Mesothelial cell of epicardium (in vitro differentiated cells): ENCODE results near the gene FGF12. TPM values are rescaled to one million over a fixed set of nuclear protein-coding genes. Genes with fewer than 3 reads are reported as not detected.

ENCODE experiments used
- DNase-seq, 2 experiments: peaks; one replicate each; pipeline ENCODE4 v3.0.0; 2021; ENCODE audit warnings: low spot score in 2 of 2; ENCODE audit not compliant: unreplicated experiment in 2 of 2
- H3K27ac Mint-ChIP-seq: 2 replicates; pipeline ENCODE4 v1.8.0; 2021; ENCODE audit warnings: mixed read lengths
- H3K27me3 Mint-ChIP-seq: 2 replicates; pipeline ENCODE4 v1.8.0; 2021; ENCODE audit warnings: low read depth, mixed read lengths
- H3K36me3 Mint-ChIP-seq: 2 replicates; pipeline ENCODE4 v1.8.0; 2021; ENCODE audit warnings: mixed read lengths
- H3K4me1 Mint-ChIP-seq: 2 replicates; pipeline ENCODE4 v1.8.0; 2021; ENCODE audit warnings: mixed read lengths
- H3K4me3 Mint-ChIP-seq: 2 replicates; pipeline ENCODE4 v1.8.0; 2021; ENCODE audit warnings: mild to moderate bottlenecking, moderate library complexity, mixed read lengths
- H3K9me3 Mint-ChIP-seq: 2 replicates; pipeline ENCODE4 v1.8.0; 2021; ENCODE audit warnings: mixed read lengths
- CTCF ChIP-seq: fragments of 200-600 bp; sonication (generic); IDR thresholded peaks from one replicate; pipeline ENCODE4 v1.5.0; 2021; ENCODE audit warnings: antibody characterized with exemption; ENCODE audit not compliant: unreplicated experiment
- total RNA-seq: library from RNA; stranded (reverse); gene quantifications from 3 replicates; pipeline ENCODE4 v1.2.1, GENCODE V29; 2021

Gene FGF12
- total RNA-seq, 1 donor from 2014 or later = 1.0 TPM

GRCh38 chr3:192092388-192093005 lies 634.8 kb downstream of the FGF12 start:
- Mint-ChIP-seq H3K27ac (no peak overlapping the region), H3K27me3 (no peaks in the 10 kb centered on the region), H3K4me3 (no peak overlapping the region), H3K4me1 (no peaks in the 10 kb centered on the region), H3K36me3 (peaks cover 4% of the 10 kb centered on the region), H3K9me3 (peaks cover 62% of the 10 kb centered on the region)
- TF ChIP-seq CTCF = no peak
- no peak for DNase-seq

DNA sequence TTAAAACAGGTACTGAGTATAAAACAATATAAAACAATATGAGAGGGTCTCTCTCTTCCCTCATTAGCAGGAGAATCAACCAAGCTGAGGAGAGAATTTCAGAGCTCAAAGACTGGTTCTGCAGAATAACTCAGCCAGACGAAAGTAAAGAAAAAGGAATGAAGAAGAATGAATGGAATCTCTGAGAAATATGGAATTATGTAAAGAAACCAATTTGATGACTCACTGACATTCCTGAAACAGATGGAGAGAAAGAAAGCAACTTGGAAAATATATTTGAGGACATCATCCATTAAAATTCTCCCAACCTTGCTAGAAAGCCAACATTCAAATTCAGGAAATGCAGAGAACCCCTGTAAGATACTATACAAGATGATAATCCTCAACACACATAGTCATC lies 635.5 kb downstream of the FGF12 start:
- peaks cover 4% of the 10 kb centered on the region for H3K36me3 Mint-ChIP-seq
- peaks cover 62% of the 10 kb centered on the region for H3K9me3 Mint-ChIP-seq
- H3K27ac Mint-ChIP-seq = peak overlapping the region; percentile 11
- H3K4me1 Mint-ChIP-seq = no peaks in the 10 kb centered on the region
- H3K27me3 Mint-ChIP-seq = no peaks in the 10 kb centered on the region
- no peak for TF ChIP-seq CTCF
- no peak for DNase-seq
- H3K4me3 Mint-ChIP-seq = no peak overlapping the region

GRCh38 chr3:192090586-192090985 lies 636.8 kb downstream of the FGF12 start:
- H3K27me3 Mint-ChIP-seq = no peaks in the 10 kb centered on the region
- no peaks in the 10 kb centered on the region for H3K4me1 Mint-ChIP-seq
- peaks cover 4% of the 10 kb centered on the region for H3K36me3 Mint-ChIP-seq
- no peak overlapping the region for H3K4me3 Mint-ChIP-seq
- no peak for TF ChIP-seq CTCF
- no peak for DNase-seq
- H3K27ac Mint-ChIP-seq = no peak overlapping the region
- H3K9me3 Mint-ChIP-seq = peaks cover 60% of the 10 kb centered on the region

Other genes with a start within 250 kb of the FGF12 start
- gene MB21D2, start 190.3 kb upstream of the FGF12 start, total RNA-seq = 8.5 to 9.4 TPM (median 9.1 TPM) in 3 replicates